Nephron progenitor cell (in vitro differentiated cells): ENCODE data around the gene IQGAP3.
A peak's percentile ranks its signal among the peaks of the same experiment; 100 is the strongest.
"Not testable (repeated sequence)": the region's sequence is repeated elsewhere in the genome, so short reads cannot be mapped to it uniquely, and the experiment has no call there.

Source experiments
- DNase-seq: peaks from one replicate; pipeline ENCODE4 v3.0.0; 2021
- H3K27ac Mint-ChIP-seq: 2 replicates; pipeline ENCODE4 v1.8.0; 2021; ENCODE audit warnings: mild to moderate bottlenecking, moderate library complexity, mixed read lengths
- H3K27me3 Mint-ChIP-seq: 2 replicates; pipeline ENCODE4 v1.8.0; 2021; ENCODE audit warnings: mild to moderate bottlenecking, low read depth, mixed read lengths; ENCODE audit not compliant: poor library complexity
- H3K36me3 Mint-ChIP-seq: 2 replicates; pipeline ENCODE4 v1.8.0; 2021; ENCODE audit warnings: low read depth, mixed read lengths
- H3K4me1 Mint-ChIP-seq: 2 replicates; pipeline ENCODE4 v1.8.0; 2021; ENCODE audit warnings: mixed read lengths
- H3K4me3 Mint-ChIP-seq: 2 replicates; pipeline ENCODE4 v1.8.0; 2021; ENCODE audit warnings: mild to moderate bottlenecking, moderate library complexity, mixed read lengths
- H3K9me3 Mint-ChIP-seq: 2 replicates; pipeline ENCODE4 v1.8.0; 2021; ENCODE audit warnings: mild to moderate bottlenecking, moderate library complexity, mixed read lengths
- TF ChIP-seq, protein P1 (sequence below): fragments of 200-600 bp; sonication (generic); IDR thresholded peaks from 2 replicates; pipeline ENCODE4 v1.5.0; 2021; ENCODE audit warnings: antibody characterized with exemption

The IQGAP3 gene

DNA sequence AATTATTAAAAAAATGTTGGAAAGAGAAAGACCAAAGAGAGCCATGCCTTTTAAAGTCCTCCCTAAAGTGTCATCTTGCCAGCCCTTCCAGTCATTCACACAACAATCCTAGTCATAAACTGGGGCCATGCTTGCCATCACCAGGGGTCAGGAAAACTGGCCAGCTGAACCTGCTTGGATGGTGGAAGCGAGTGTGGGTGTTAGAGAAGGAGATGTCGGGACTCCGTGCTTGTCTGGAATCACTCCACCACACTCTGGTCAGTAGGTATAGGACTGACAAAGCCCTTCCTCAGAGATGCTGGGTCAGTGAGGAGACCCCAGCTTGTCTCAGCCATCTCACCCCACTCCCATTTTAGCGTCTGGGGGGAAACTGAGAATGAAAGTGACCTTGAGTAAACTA, 43.6 kb upstream of the IQGAP3 start:
- Mint-ChIP-seq H3K4me1 (peaks cover 31% of the 10 kb centered on the region), H3K27ac (no peak overlapping the region), H3K36me3 (no peaks in the 10 kb centered on the region), H3K9me3 (no peaks in the 10 kb centered on the region), H3K27me3 (peaks cover 43% of the 10 kb centered on the region), H3K4me3 (no peak overlapping the region)
- no peak for DNase-seq
- TF ChIP-seq, protein P1, sequence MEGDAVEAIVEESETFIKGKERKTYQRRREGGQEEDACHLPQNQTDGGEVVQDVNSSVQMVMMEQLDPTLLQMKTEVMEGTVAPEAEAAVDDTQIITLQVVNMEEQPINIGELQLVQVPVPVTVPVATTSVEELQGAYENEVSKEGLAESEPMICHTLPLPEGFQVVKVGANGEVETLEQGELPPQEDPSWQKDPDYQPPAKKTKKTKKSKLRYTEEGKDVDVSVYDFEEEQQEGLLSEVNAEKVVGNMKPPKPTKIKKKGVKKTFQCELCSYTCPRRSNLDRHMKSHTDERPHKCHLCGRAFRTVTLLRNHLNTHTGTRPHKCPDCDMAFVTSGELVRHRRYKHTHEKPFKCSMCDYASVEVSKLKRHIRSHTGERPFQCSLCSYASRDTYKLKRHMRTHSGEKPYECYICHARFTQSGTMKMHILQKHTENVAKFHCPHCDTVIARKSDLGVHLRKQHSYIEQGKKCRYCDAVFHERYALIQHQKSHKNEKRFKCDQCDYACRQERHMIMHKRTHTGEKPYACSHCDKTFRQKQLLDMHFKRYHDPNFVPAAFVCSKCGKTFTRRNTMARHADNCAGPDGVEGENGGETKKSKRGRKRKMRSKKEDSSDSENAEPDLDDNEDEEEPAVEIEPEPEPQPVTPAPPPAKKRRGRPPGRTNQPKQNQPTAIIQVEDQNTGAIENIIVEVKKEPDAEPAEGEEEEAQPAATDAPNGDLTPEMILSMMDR: no peak

DNA sequence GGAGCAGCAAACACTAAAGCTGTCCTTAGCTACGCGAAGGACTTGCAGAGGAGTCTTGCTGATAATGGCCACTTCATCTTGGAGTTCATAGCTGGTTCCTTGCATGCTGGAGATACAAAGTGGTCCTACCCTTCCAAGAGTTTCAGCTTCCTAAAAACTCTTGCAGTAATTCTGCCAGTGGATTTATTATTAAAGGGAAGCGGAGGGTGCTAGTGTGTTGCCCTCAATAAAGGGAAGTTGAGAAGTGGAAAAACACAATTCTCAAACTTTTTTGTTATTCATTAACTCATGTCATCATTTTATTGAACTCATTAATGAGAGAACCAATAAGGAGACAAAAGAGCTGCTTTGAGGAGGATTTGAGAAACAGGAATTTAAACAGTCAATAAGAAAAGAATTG, 40.3 kb upstream of the IQGAP3 start:
- Mint-ChIP-seq H3K36me3 (no peaks in the 10 kb centered on the region), H3K4me3 (no peak overlapping the region), H3K27me3 (peaks cover 16% of the 10 kb centered on the region), H3K9me3 (no peaks in the 10 kb centered on the region), H3K4me1 (peaks cover 32% of the 10 kb centered on the region), H3K27ac (no peak overlapping the region)
- TF ChIP-seq, protein P1: no peak
- no peak for DNase-seq

DNA sequence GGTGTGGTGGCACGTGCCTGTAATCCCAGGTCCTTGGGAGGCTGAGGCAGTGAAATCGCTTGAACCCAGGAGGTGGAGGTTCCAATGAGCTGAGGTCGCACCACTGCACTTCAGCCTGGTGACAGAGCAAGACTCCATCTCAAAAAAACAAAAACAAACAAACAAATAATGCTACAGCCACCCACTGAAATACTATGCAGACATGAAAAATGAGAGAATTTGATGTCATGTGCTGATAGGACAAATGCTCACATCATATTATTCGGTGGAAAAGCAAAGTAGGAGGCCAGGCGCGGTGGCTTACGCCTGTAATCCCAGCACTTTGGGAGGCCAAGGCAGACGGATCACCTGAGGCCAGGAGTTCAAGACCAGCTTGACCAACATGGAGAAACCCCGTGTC, 37.7 kb upstream of the IQGAP3 start:
- not testable (repeated sequence) for DNase-seq, H3K36me3 Mint-ChIP-seq, H3K4me3 Mint-ChIP-seq, H3K9me3 Mint-ChIP-seq, H3K27ac Mint-ChIP-seq
- peaks cover 17% of the 10 kb centered on the region for H3K4me1 Mint-ChIP-seq
- peaks cover 13% of the 10 kb centered on the region for H3K27me3 Mint-ChIP-seq

DNA sequence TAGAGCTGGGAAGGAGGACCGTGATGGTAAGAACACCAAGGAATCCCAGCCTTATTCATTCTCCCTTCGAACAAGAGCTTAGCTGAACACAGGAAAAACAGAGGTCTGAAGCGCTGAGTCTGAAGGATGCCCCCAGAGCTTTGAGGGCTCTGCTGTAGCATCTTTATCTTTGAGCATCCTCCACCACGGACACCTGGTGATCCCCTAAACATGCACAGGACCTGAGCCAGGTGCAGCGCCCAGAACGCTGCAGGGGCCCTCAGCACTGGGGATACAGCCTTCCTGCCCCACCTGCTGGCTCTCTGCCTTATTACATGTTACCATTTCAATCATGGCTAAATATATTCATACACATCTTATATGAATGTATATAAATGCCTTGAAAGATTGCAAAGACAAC, 36.6 kb upstream of the IQGAP3 start:
- H3K27me3 Mint-ChIP-seq: peaks cover 11% of the 10 kb centered on the region
- no peak overlapping the region for H3K27ac Mint-ChIP-seq
- peaks cover 13% of the 10 kb centered on the region for H3K4me1 Mint-ChIP-seq
- H3K4me3 Mint-ChIP-seq: no peak overlapping the region
- TF ChIP-seq, protein P1: peak; percentile 66
- no peaks in the 10 kb centered on the region for H3K9me3 Mint-ChIP-seq
- DNase-seq: peak; percentile 48
- H3K36me3 Mint-ChIP-seq: no peaks in the 10 kb centered on the region

DNA sequence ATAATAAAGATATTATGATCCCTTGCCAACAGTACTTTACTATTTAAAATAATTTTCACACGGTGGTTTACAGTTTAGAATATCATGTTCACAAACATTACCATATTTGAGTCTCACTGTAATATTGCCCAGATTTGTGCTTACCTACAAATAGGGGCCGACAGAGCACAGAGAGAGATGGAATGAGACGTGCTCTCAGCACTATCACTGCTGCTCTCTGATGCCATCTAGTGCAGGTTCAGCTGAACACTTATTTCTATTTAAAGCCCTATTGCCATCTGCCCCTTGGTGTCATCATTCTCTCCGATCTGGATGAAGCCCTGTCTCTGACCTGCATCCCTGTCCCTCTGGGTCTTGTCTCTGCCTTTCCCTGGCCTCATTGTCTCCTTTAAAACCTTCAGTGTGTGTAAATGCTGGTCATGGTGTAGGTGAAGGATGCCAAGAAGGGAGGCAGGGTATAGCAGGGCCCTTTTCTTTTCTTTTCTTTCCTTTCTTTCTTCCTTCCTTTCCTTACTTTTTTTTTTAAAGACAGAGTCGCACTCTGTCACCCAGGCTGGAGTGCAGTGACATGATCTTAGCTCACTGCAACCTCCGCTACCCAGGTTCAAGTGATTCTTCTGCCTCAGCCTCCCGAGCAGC, 35.8 kb upstream of the IQGAP3 start:
- Mint-ChIP-seq H3K36me3 (no peaks in the 10 kb centered on the region), H3K27ac (no peak overlapping the region), H3K4me3 (no peak overlapping the region), H3K27me3 (peaks cover 11% of the 10 kb centered on the region), H3K9me3 (no peaks in the 10 kb centered on the region), H3K4me1 (peaks cover 13% of the 10 kb centered on the region)
- TF ChIP-seq, protein P1: peak; percentile 72
- peak; percentile 46 for DNase-seq

DNA sequence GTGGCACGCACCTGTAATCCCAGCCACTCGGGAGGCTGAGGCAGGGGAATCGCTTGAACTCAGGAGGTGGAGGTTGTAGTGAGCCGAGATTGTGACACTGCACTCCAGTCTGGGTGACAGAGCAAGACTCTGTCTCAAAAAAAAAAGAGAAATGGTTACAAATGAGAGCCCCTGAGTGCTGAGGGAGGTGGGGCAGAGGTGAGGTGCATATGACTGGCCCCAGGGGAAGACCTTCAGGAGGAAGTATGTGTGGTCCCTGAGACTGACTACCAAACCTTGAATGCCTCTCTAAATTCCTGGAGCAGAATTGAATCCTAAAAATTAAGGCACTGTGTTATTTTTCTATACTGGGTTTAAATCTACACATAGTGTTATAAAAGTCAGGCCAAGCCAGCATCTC, 35.0 kb upstream of the IQGAP3 start:
- not testable (repeated sequence) for DNase-seq, H3K27ac Mint-ChIP-seq, H3K9me3 Mint-ChIP-seq, H3K4me3 Mint-ChIP-seq, H3K36me3 Mint-ChIP-seq
- Mint-ChIP-seq H3K27me3 (peaks cover 11% of the 10 kb centered on the region), H3K4me1 (peaks cover 17% of the 10 kb centered on the region)

DNA sequence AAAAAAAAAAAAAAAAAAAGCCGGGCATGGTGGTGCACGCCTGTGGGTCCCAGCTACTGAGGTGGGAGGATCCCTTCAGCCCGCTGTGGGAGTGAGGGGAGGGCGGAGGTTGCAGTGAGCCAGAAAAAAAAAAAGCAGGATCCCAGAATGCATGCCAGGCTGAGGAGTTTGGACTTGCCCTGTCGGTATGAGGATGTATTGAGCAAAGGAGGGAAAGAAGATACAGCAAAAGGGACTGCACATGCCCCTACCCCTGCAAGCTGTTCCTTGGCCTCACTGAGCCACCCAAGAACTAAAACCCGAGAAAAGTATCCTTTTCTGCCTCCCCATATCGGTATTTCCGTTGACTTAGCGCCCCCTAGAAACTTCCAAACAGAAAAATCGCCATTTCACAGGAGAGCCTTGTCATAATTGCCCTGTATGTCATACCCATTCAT, 30.2 kb upstream of the IQGAP3 start:
- H3K4me3 Mint-ChIP-seq: peak overlapping the region; percentile 58
- no peaks in the 10 kb centered on the region for H3K9me3 Mint-ChIP-seq
- no peak for DNase-seq
- no peak overlapping the region for H3K27ac Mint-ChIP-seq
- TF ChIP-seq, protein P1: no peak
- peaks cover 9% of the 10 kb centered on the region for H3K36me3 Mint-ChIP-seq
- peaks cover 31% of the 10 kb centered on the region for H3K4me1 Mint-ChIP-seq
- peaks cover 5% of the 10 kb centered on the region for H3K27me3 Mint-ChIP-seq
